HG03571 (cell line): ENCODE data around the gene SHMT2.
"Not testable (repeated sequence)": the region's sequence is repeated elsewhere in the genome, so short reads cannot be mapped to it uniquely, and the experiment has no call there.

ENCODE experiments used
- ATAC-seq: cut with Tn5 transposase; IDR thresholded peaks from one replicate; pipeline ENCODE4 v1.9.1; 2021; ENCODE audit not compliant: unreplicated experiment

The SHMT2 gene

DNA sequence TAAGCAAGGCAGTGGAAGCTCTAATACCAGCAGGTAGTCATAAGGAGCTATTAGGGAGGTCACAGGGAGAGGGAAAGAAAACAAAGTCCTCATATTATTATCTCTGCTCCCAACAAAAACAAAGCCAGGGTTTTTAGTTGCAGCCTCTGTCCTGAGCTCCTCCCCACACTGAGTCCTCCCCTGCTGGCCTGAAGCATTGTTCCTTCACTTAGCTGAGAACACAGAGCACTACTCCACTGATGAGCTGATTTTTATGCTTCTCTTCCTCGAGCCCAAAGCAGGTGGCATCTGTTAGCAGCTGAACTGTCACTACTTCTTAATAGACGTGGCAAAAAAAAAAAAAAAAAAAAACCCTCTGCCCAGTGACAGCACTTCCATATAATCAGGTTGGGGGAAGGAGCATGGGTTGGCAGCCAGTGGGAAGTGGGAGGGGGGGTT is 31.9 kb downstream of the SHMT2 start:
- ATAC-seq = no peak

- ATAC-seq = no peak
These were observed 32.8 kb downstream of the SHMT2 start for GRCh38 chr12:57262126-57262822.

DNA sequence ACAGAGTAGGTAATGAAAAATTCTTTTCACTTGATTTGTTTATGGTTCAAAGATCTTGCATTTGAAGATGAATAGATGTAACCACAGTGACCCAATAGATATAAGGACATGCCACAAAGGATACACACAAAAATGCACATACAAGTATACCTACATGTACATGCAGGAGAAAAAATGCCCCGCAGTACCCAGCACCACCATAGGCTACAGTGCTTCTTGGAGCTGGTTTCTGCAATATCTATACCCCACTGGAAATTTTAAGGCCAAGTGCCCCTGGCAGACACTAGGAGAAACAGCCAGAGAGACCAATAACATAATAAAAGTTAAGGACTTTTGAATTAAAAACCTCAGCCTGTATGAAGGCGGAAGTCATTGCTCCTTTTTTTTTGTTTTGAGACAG is 33.6 kb downstream of the SHMT2 start:
- no peak for ATAC-seq

- no peak for ATAC-seq
These were observed 37.2 kb downstream of the SHMT2 start for GRCh38 chr12:57266681-57267080.

- no peak for ATAC-seq
These were observed 38.8 kb downstream of the SHMT2 start for GRCh38 chr12:57268264-57268663.

GRCh38 chr12:57270966-57271470 is 41.5 kb downstream of the SHMT2 start:
- no peak for ATAC-seq

- ATAC-seq = no peak
These were observed 43.0 kb downstream of the SHMT2 start for GRCh38 chr12:57272337-57273151.

DNA sequence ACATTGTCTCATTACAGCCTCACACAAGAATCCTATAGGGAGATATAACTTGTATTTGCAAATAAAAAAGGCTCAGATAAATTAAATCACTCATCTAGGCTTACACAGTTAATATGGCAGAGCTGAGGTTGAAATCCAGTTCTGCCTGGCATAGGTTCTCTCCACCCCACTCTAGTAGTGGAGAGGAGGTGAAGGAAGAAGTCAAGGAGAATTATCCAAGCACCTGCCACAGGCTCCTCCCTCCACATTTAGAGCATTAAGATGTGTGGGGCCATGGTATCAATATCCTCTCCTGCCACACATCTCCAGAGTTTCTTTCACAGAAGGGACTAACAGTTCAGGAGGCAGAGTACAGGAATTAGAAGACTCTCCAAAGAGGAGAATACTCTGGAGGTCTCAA is 44.0 kb downstream of the SHMT2 start:
- no peak for ATAC-seq

DNA sequence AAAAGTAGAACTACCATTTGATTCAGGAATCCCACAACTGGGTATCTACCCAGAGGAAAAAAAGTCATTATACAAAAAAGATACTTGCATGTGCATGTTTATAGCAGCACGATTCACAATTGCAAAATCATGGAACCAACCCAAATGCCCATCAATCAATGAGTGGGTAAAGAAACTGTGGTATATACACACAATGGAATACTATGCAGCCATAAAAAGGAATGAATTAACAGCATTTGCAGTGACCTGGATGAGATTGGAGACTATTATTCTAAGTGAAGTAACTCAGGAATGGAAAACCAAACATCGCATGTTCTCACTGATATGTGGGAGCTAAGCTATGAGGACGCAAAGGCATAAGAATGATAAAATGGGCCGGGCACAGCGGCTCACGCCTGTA is 46.7 kb downstream of the SHMT2 start:
- not testable (repeated sequence) for ATAC-seq

- no peak for ATAC-seq
These were observed 47.5 kb downstream of the SHMT2 start for GRCh38 chr12:57276935-57277563.

GRCh38 chr12:57278465-57279381 is 49.2 kb downstream of the SHMT2 start:
- no peak for ATAC-seq

GRCh38 chr12:57280211-57281062 is 50.9 kb downstream of the SHMT2 start:
- ATAC-seq = peak; percentile 90

- ATAC-seq = not testable (repeated sequence)
These were observed 52.6 kb downstream of the SHMT2 start for GRCh38 chr12:57282073-57282472.
